GOT3 (cell line): ENCODE results near the gene ATE1.
"Not testable (repeated sequence)": the region's sequence is repeated elsewhere in the genome, so short reads cannot be mapped to it uniquely, and the experiment has no call there.

Experiments used
- DNase-seq: peaks from one replicate; lab custom pipeline; 2025; ENCODE audit warnings: mixed read lengths; lab: John Stamatoyannopoulos, UW

The ATE1 gene

GRCh38 chr10:121734589-121735045, 193.2 kb downstream of the ATE1 start:
- DNase-seq = no peak

DNA sequence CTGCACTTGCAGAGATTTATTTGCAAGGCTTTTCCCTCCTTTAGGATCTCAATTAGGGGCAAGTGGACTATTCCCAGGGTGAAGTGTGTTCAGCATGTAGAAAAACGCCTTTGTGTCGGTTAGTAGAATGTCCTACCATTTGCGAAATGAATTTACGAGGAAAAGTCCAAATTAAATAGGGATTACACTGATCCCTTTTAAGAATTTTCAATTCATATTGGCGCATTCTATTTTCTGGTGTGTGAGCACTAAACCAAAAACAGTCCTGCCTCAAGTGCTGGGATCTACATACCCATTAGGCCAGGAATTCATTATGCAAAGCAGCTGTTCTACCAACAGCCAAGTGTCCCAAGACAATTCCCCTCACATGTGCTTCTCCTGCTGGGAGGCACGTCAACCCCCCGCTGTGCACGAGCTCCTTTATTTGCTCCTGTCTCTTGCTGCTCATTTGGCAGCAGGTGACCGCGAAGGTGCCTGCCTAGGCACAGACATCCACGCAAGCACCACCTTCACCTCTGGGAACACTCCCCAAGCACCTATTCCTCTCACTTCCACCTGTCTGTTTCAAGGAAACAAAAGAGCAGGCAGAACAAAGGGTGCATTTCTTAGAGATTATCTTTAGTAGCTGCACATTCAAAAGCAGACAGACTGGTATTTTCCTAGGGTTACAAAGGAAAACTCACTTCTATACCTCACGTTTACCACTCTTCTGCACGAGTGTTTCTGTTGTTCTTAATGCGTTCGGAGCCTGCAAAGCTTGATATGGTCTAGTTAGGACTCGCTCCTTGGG, 195.0 kb downstream of the ATE1 start:
- no peak for DNase-seq

GRCh38 chr10:121732172-121732571, 195.7 kb downstream of the ATE1 start:
- no peak for DNase-seq

GRCh38 chr10:121724282-121724681, 203.5 kb downstream of the ATE1 start:
- no peak for DNase-seq

GRCh38 chr10:121722665-121723064, 205.2 kb downstream of the ATE1 start:
- no peak for DNase-seq

GRCh38 chr10:121721257-121721656, 206.6 kb downstream of the ATE1 start:
- no peak for DNase-seq

DNA sequence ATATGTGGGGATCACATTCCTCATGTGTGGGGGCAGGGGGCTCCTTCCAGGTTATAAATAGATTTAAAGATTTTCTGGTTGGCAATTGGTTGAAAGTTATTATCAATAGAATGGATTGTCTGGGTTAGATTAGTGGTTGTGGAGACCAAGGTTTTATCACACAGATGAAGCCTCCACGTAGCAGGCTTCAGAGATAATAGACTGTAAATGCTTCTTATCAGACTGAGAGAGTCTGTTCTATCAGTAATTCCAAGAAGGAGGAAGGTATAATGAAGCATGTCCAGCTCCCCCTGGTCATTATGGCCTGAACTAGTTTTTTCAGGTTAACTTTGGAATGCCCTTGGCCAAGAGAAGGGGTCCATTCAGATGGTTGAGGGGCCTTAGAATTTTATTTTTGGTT, 211.9 kb downstream of the ATE1 start:
- no peak for DNase-seq

DNA sequence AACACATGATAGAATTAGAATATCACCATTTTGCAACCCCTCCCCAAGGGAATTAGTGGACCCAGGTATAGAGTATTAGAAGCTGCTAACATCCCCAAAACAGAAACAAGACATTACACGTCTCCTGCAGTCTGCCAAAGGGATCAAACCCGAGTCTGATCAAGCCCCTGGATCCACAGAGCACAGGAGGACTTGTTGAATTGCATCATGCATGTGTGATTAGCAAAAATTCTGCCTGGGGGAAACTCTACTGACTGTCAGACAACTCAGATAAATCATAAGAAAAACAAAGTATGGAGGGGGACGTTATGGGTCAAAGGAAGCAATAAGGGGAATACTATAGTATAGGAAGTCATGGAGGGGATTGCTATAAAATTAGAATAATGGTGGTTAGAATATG, 212.8 kb downstream of the ATE1 start:
- DNase-seq = no peak

DNA sequence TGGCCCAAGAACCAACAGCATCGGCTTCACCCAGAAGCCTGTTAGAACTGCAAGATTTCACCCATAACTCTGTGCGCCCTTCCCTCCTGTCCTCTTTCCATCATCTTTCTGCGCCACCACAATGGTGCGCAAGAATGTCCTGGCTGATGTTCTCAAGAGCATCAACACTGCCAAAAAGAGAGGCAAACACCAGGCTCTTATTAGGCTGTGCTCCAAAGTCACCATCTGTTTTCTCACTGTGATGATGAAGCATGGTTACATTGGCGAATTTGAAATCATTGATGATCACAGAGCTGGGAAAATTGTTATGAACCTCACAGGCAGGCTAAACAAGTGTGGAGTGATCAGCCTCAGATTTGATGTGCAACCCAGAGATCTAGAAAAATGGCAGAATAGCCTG, 214.3 kb downstream of the ATE1 start:
- no peak for DNase-seq

DNA sequence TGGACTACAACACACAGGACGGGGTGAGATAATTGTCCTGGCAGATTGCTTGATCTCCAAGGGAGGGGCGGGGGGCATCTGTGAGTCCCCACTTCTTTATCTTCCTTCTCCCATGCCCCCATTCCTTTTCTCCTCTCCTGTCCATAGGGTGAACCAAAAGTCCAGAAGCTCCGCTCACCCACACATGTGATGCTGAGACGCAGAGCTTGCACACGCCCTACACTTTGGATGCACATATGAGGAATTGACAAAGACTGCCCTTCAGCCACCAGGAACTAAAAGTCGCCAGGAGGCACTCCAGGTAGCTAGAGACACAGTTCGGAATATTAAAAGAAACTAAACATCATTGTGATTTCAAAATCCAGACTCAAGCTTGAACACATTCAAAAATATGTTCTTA, 216.9 kb downstream of the ATE1 start:
- DNase-seq = no peak

DNA sequence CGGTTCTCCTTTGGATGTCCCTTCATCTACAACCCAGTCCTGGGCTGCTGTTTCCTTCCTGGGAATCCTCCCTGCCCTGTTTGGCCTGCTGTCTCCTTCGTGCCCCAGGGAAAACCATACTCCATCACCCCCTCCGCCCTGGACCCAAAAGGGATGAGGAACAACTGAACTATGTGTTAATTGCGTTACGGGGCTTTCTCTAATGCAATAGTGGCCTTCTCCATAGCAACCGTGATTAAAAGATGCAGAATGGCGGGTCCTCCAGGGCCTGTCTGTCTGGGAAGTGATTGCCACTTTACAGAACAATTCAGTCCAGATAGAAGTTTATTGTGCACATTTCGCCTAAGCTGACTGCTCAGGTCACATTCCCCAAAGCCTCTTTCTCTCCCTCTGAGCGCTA, 217.6 kb downstream of the ATE1 start:
- DNase-seq = no peak

- DNase-seq = no peak
These were observed 218.2 kb downstream of the ATE1 start for GRCh38 chr10:121709675-121710073.

GRCh38 chr10:121708728-121709674, 218.8 kb downstream of the ATE1 start:
- no peak for DNase-seq

DNA sequence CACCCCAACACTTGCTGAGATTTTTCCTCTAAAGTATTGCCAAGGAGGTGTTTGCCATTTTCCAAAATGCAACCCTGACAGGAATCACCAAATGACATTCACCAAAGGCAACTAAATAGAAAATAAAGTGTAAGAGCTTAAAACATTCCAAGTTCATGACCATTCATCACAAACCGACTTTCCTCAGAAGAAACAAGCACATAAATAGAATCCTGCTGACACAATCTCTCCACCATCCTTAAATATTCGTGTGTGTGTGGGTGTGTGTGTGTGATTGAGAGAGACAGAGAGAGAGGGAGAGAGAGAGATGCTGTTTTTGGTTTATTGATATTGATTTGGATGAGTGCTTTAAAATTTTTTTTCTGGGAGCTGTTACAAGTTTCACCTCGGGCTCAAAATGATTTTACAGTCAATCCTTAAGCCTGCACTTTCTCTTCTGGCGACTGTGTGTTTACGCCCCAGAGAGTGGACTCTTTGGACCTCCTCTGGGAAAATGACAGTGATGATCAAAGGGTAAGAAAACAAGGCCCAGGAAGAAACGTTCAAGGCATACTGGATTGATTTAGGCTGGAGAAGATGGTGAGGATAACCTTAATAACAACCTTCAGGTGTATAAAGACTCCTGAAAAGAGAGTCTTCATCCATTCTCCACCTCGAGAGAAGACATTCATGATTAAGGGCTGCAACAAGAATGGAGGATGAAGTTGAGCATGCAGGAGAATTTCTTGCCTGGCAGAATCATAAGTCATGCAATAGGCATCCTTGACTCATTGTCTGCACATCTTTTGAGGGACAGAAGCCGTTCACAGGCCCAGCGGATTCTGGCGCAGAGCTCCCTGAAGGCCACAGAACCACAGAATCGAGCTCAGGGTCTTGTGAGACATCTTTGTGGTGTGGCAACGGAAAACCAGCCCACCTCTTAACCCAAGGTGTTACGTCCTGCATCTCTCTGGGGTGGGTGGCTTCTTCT, 225.2 kb downstream of the ATE1 start:
- DNase-seq = no peak

GRCh38 chr10:121700416-121700815, 227.4 kb downstream of the ATE1 start:
- no peak for DNase-seq

GRCh38 chr10:121699703-121700102, 228.1 kb downstream of the ATE1 start:
- not testable (repeated sequence) for DNase-seq

- no peak for DNase-seq
These were observed 228.9 kb downstream of the ATE1 start for GRCh38 chr10:121698902-121699301.

- no peak for DNase-seq
These were observed 229.5 kb downstream of the ATE1 start for GRCh38 chr10:121698336-121698735.

GRCh38 chr10:121696854-121697253, 231.0 kb downstream of the ATE1 start:
- no peak for DNase-seq

DNA sequence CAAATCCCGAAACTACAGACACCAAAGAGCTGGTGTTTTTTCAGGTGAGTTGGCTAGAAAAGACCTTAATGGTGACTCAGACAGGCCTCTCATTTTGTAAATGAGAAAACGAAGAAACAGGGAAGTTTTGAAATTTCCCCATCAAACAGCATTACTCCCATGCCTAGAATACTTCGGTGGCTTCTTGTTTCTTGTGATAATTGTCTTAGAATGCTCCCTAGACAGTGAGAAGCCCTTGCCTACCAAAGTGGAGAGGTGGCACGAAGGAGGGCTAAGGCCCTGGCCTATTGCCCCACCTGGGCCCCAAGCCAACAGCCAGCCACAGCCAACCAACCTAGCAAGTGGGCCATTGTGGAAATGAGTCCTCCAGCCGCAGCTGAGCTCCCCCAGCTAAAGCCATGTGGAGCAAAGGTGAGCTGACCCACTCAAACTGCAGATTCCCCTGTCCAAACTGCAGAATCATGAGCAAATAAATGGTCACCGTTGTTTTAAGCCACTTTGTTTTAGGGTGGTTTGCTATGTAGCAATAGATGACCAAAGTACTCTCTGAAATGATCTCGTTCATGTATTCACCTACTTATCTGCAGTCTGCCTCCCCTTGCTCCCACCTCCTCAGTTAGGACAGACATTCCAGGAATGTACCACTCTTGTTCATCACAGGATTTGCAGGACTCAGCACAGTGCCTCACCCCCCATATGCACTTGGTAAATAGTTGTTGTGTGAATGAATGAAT, 231.9 kb downstream of the ATE1 start:
- DNase-seq = no peak
